Thymus (tissue), 11 donors: Measurements from ENCODE around the gene PORCN. TPM values are rescaled to one million over a fixed set of nuclear protein-coding genes. Genes with fewer than 3 reads are reported as not detected.

Source experiments
- DNase-seq, 9 donors: peaks; one replicate each; pipeline ENCODE4 v3.0.0-alpha.2; 2013; ENCODE audit warnings: low spot score in 9 of 9, low read depth in 6 of 9, missing footprints in 1 of 9
- H3K27ac ChIP-seq, 2 donors: one replicate each; pipeline ENCODE4 v1.5.1; 2013; ENCODE audit warnings: control low read depth in 1 of 2, low read depth in 1 of 2, low read length in 1 of 2, mild to moderate bottlenecking in 1 of 2, moderate library complexity in 1 of 2
- H3K27me3 ChIP-seq, 2 donors: one replicate each; pipeline ENCODE4 v1.5.1; 2013; ENCODE audit warnings: low read length in 1 of 2; ENCODE audit not compliant: control insufficient read depth in 2 of 2, insufficient read depth in 1 of 2
- H3K36me3 ChIP-seq, 2 donors: one replicate each; pipeline ENCODE4 v1.5.1; 2013; ENCODE audit warnings: low read length in 1 of 2, mild to moderate bottlenecking in 1 of 2, moderate library complexity in 1 of 2; ENCODE audit not compliant: control insufficient read depth in 2 of 2, insufficient read depth in 2 of 2
- H3K4me1 ChIP-seq, 2 donors: one replicate each; pipeline ENCODE4 v1.5.1; 2013; ENCODE audit warnings: low read length in 2 of 2; ENCODE audit not compliant: control insufficient read depth in 2 of 2, insufficient read depth in 2 of 2
- H3K4me3 ChIP-seq, 2 donors: one replicate each; pipeline ENCODE4 v1.5.1; 2013; ENCODE audit warnings: low read length in 2 of 2, control low read depth in 1 of 2, mild to moderate bottlenecking in 1 of 2
- H3K9me3 ChIP-seq, 2 donors: one replicate each; pipeline ENCODE4 v1.5.1; 2013; ENCODE audit warnings: low read length in 1 of 2, mild to moderate bottlenecking in 1 of 2; ENCODE audit not compliant: control insufficient read depth in 2 of 2, insufficient read depth in 1 of 2
- WGBS: extraction: QIAGEN DNeasy Blood & Tissue Kit; methylation state at CpG from one replicate; pipeline ENCODE4 v1.1.7; 2013; 5-methylcytosine and 5-hydroxymethylcytosine counted together
- polyA plus RNA-seq: library from polyadenylated mRNA; stranded (reverse); fragments of 200-250 nt; gene quantifications from one replicate; pipeline ENCODE4 v1.2.3, GENCODE V29; 2013
- total RNA-seq: library from RNA; stranded (reverse); fragments of 120-200 nt; gene quantifications from one replicate; pipeline ENCODE4 v1.2.4, GENCODE V29; 2013
- donor health status: healthy.

PORCN gene
- total and polyA plus RNA-seq, 2 donors: 3.4 to 6.1 TPM

- H3K4me1 ChIP-seq: no peaks in the 10 kb centered on the region
- no peak overlapping the region for H3K27ac ChIP-seq
- WGBS: 95% methylated on average over 4 of the region's 4 CpGs
- H3K36me3 ChIP-seq: no peaks in the 10 kb centered on the region
- no peaks in the 10 kb centered on the region for H3K9me3 ChIP-seq
- DNase-seq: no peak
- no peak overlapping the region for H3K4me3 ChIP-seq
- no peaks in the 10 kb centered on the region for H3K27me3 ChIP-seq
Observed at GRCh38 chrX:48496660-48497059, 12.1 kb upstream of the PORCN start.

- Histone ChIP-seq H3K9me3 (no peaks in the 10 kb centered on the region), H3K27ac (no peak overlapping the region)
- no peak for DNase-seq
Observed at GRCh38 chrX:48497871-48498270, 10.9 kb upstream of the PORCN start.

GRCh38 chrX:48498374-48498809 lies 10.4 kb upstream of the PORCN start:
- H3K27ac ChIP-seq: no peak overlapping the region
- no peaks in the 10 kb centered on the region for H3K4me1 ChIP-seq
- no peaks in the 10 kb centered on the region for H3K36me3 ChIP-seq
- DNase-seq: no peak
- no peaks in the 10 kb centered on the region for H3K27me3 ChIP-seq
- no peak overlapping the region for H3K4me3 ChIP-seq
- WGBS: 94% methylated on average over 6 of the region's 6 CpGs
- no peaks in the 10 kb centered on the region for H3K9me3 ChIP-seq

More at GRCh38 chrX:48497871-48498270, 10.9 kb upstream of the PORCN start:
- H3K4me1 ChIP-seq: no peaks in the 10 kb centered on the region
- no peak overlapping the region for H3K4me3 ChIP-seq
- H3K27me3 ChIP-seq: no peaks in the 10 kb centered on the region
- H3K36me3 ChIP-seq: no peaks in the 10 kb centered on the region
- 93% methylated on average over 5 of the region's 5 CpGs for WGBS

GRCh38 chrX:48504261-48504660 lies 4.5 kb upstream of the PORCN start:
- Histone ChIP-seq H3K36me3 (no peaks in the 10 kb centered on the region), H3K27ac (no peak overlapping the region), H3K4me3 (no peak overlapping the region), H3K4me1 (peaks cover under 1 to 3% of the 10 kb centered on the region in 2 donors), H3K27me3 (no peaks in the 10 kb centered on the region), H3K9me3 (no peaks in the 10 kb centered on the region)
- WGBS: 93% methylated on average over 7 of the region's 7 CpGs
- DNase-seq: no peak

- no peaks in the 10 kb centered on the region for H3K36me3 ChIP-seq
Observed at GRCh38 chrX:48505481-48505880, 3.3 kb upstream of the PORCN start.

GRCh38 chrX:48507246-48507645 lies 1.5 kb upstream of the PORCN start:
- WGBS: 97% methylated on average over 5 of the region's 5 CpGs
- no peaks in the 10 kb centered on the region for H3K27me3 ChIP-seq

More at GRCh38 chrX:48505481-48505880, 3.3 kb upstream of the PORCN start:
- no peaks in the 10 kb centered on the region for H3K9me3 ChIP-seq
- WGBS: 96% methylated on average over 5 of the region's 5 CpGs
- no peak overlapping the region for H3K27ac ChIP-seq
- DNase-seq: no peak
- peaks cover 5 to 8% of the 10 kb centered on the region in 2 donors for H3K4me1 ChIP-seq
- no peaks in the 10 kb centered on the region for H3K27me3 ChIP-seq
- H3K4me3 ChIP-seq: no peak overlapping the region

GRCh38 chrX:48509245-48509590 lies 426 bp downstream of the PORCN start:
- Histone ChIP-seq H3K27ac (peak overlapping the region in 1 of 2 donors; percentile 58), H3K27me3 (no peaks in the 10 kb centered on the region), H3K4me3 (peak overlapping the region; percentile 70 to 75), H3K9me3 (peaks cover 0 to 4% of the 10 kb centered on the region in 2 donors), H3K4me1 (peaks cover 5 to 8% of the 10 kb centered on the region in 2 donors), H3K36me3 (no peaks in the 10 kb centered on the region)
- no peak for DNase-seq
- WGBS: 9% methylated on average over 16 of the region's 16 CpGs

More at GRCh38 chrX:48507246-48507645, 1.5 kb upstream of the PORCN start:
- Histone ChIP-seq H3K9me3 (peaks cover 0 to 2% of the 10 kb centered on the region in 2 donors), H3K4me3 (no peak overlapping the region), H3K27ac (no peak overlapping the region), H3K36me3 (no peaks in the 10 kb centered on the region), H3K4me1 (peaks cover 5 to 8% of the 10 kb centered on the region in 2 donors)
- DNase-seq: no peak

- DNase-seq: peak in 1 of 9 donors; percentile 11
- Histone ChIP-seq H3K9me3 (peaks cover 0 to 4% of the 10 kb centered on the region in 2 donors), H3K4me1 (peaks cover 5 to 8% of the 10 kb centered on the region in 2 donors), H3K27me3 (no peaks in the 10 kb centered on the region), H3K4me3 (peak overlapping the region; percentile 70 to 75), H3K36me3 (peaks cover 0 to 3% of the 10 kb centered on the region in 2 donors), H3K27ac (no peak overlapping the region)
- 94% methylated on average over 11 of the region's 11 CpGs for WGBS
Observed at GRCh38 chrX:48509619-48510018, 827 bp downstream of the PORCN start.

GRCh38 chrX:48511560-48511959 lies 2.8 kb downstream of the PORCN start:
- Histone ChIP-seq H3K4me3 (no peak overlapping the region), H3K27me3 (no peaks in the 10 kb centered on the region), H3K36me3 (peaks cover 0 to 9% of the 10 kb centered on the region in 2 donors), H3K27ac (no peak overlapping the region), H3K9me3 (peaks cover 0 to 4% of the 10 kb centered on the region in 2 donors), H3K4me1 (peaks cover 5 to 8% of the 10 kb centered on the region in 2 donors)
- DNase-seq: no peak
- WGBS: 91% methylated on average over 4 of the region's 4 CpGs
